Endothelial cell of umbilical vein (primary cell): Measurements from ENCODE around the gene CCDC81. TPM values are rescaled to one million over a fixed set of nuclear protein-coding genes. Genes with fewer than 3 reads are reported as not detected.

Experiments
- BruUV-seq: library from RNA; stranded (reverse); fragments of 400-500 nt; replicated peaks from 2 replicates; lab custom pipeline; 2021; lab: Mats Ljungman, UMichigan
- CTCF ChIA-PET: fragments of 300-600, 350-600 bp; sonication (Branson Sonifier 250); formaldehyde crosslinking; loops from one replicate; lab custom pipeline; 2021; ENCODE audit warnings: antibody characterized with exemption, inconsistent platforms; lab: Charles Lee
- POLR2A ChIA-PET: fragments of 300-600, 350-600 bp; sonication (Branson Sonifier 250); formaldehyde crosslinking; loops from one replicate; lab custom pipeline; 2021; ENCODE audit warnings: antibody characterized with exemption, inconsistent platforms; lab: Charles Lee
- DNase-seq: peaks from one replicate; pipeline ENCODE4 v3.0.0-alpha.2; 2011; ENCODE audit warnings: low read depth, low spot score
- FAIRE-seq: peaks from 2 replicates; lab custom pipeline; 2011; peaks lifted over from hg19 to GRCh38; lab: Jason Lieb, UNC
- H2AFZ ChIP-seq: 2 replicates; pipeline ENCODE4 v1.6.0; 2012; ENCODE audit warnings: low read depth, low read length, control low read depth, inconsistent platforms
- H3K27ac ChIP-seq: 2 replicates; pipeline ENCODE4 v1.5.1; 2011; ENCODE audit warnings: low read depth, mild to moderate bottlenecking, control low read depth, low read length, moderate library complexity; ENCODE audit not compliant: insufficient read depth
- H3K27me3 ChIP-seq, 2 experiments: 2 replicates each; pipeline versions ENCODE4 v1.6.0 to v1.6.1; 2011; ENCODE audit warnings: low read length in 2 of 2, mixed read lengths in 1 of 2; ENCODE audit not compliant: control insufficient read depth in 2 of 2, insufficient read depth in 2 of 2
- H3K36me3 ChIP-seq, 2 experiments: 2 replicates in 1 of 2; 3 replicates in 1 of 2; pipeline ENCODE4 v1.5.1; 2011; ENCODE audit warnings: low read length in 2 of 2, mild to moderate bottlenecking in 1 of 2, moderate library complexity in 1 of 2; ENCODE audit not compliant: control insufficient read depth in 2 of 2, insufficient read depth in 2 of 2; ENCODE audit errors: extremely low read depth in 1 of 2
- H3K4me1 ChIP-seq: 3 replicates; pipeline ENCODE4 v1.5.1; 2011; ENCODE audit warnings: mild to moderate bottlenecking, low read length; ENCODE audit not compliant: control insufficient read depth, insufficient read depth; ENCODE audit errors: extremely low read depth
- H3K4me2 ChIP-seq: 2 replicates; pipeline ENCODE4 v1.6.1; 2011; ENCODE audit warnings: low read length, control low read depth, mixed read lengths; ENCODE audit not compliant: insufficient read depth
- H3K4me3 ChIP-seq, 3 experiments: fragments of 200-600 bp in 1 of 3; sonication (generic), shearing (Covaris generic) in 1 of 3; replicated peaks in 1 of 3; 2 replicates each; pipeline ENCODE4 v1.5.1; 2011 to 2016; ENCODE audit warnings: control low read depth in 3 of 3, low read length in 3 of 3, mild to moderate bottlenecking in 2 of 3, inconsistent platforms in 1 of 3, low read depth in 1 of 3, moderate library complexity in 1 of 3; ENCODE audit not compliant: insufficient read depth in 1 of 3
- H3K79me2 ChIP-seq: 2 replicates; pipeline ENCODE4 v1.6.0; 2012; ENCODE audit warnings: low read length, inconsistent platforms; ENCODE audit not compliant: control insufficient read depth, insufficient read depth
- H3K9ac ChIP-seq: replicated peaks from 2 replicates; pipeline ENCODE3; 2011; ENCODE audit warnings: low read length, control low read depth; ENCODE audit not compliant: insufficient read depth; ENCODE audit errors: extremely low read depth
- H3K9me1 ChIP-seq: replicated peaks from 3 replicates; pipeline ENCODE4 v1.6.0; 2011; ENCODE audit warnings: mild to moderate bottlenecking, low read length; ENCODE audit not compliant: control insufficient read depth, insufficient read depth; ENCODE audit errors: extremely low read depth
- H3K9me3 ChIP-seq: replicated peaks from 2 replicates; pipeline ENCODE4 v1.5.1; 2012; ENCODE audit warnings: low read length, inconsistent platforms; ENCODE audit not compliant: control insufficient read depth, insufficient read depth
- H4K20me1 ChIP-seq: replicated peaks from 2 replicates; pipeline ENCODE3; 2011; ENCODE audit warnings: mild to moderate bottlenecking, low read length; ENCODE audit not compliant: control insufficient read depth, insufficient read depth; ENCODE audit errors: extremely low read depth
- EZH2 ChIP-seq: IDR thresholded peaks from 2 replicates; pipeline ENCODE4 v1.6.1; 2012; ENCODE audit warnings: borderline replicate concordance, low read depth, mild to moderate bottlenecking, moderate library complexity, low read length, inconsistent platforms; ENCODE audit not compliant: severe bottlenecking
- FOS ChIP-seq: IDR thresholded peaks from 2 replicates; pipeline ENCODE4 v1.6.1; 2011; ENCODE audit warnings: mild to moderate bottlenecking, low read length, moderate library complexity, borderline replicate concordance; ENCODE audit not compliant: insufficient read depth
- GATA2 ChIP-seq: IDR thresholded peaks from 2 replicates; pipeline ENCODE4 v1.7.0; 2011; ENCODE audit warnings: low read depth, mild to moderate bottlenecking, moderate library complexity, mixed read lengths, low read length; ENCODE audit not compliant: insufficient read length, insufficient read depth
- JUN ChIP-seq: IDR thresholded peaks from 2 replicates; pipeline ENCODE4 v1.6.1; 2011; ENCODE audit warnings: borderline replicate concordance, low read depth; ENCODE audit not compliant: insufficient read length, insufficient read depth
- MYC ChIP-seq: IDR thresholded peaks from one replicate; pipeline ENCODE4 v1.6.1; 2011; ENCODE audit warnings: mild to moderate bottlenecking, low read depth, low read length
- POLR2A ChIP-seq: IDR thresholded peaks from 2 replicates; pipeline ENCODE4 v1.6.1; 2012; ENCODE audit warnings: low read depth, mild to moderate bottlenecking, control low read depth, low read length
- POLR2AphosphoS5 ChIP-seq: IDR thresholded peaks from 2 replicates; pipeline ENCODE4 v1.6.1; 2012; ENCODE audit warnings: low read depth, mild to moderate bottlenecking, control low read depth, low read length, moderate library complexity; ENCODE audit not compliant: insufficient read depth
- dilution Hi-C: fragments of 300-500 bp; cut with MboI; formaldehyde crosslinking; loops from one replicate; pipeline ENCODE4 v1.15.0; 2019; ENCODE audit warnings: low sequenced_read_pairs; ENCODE audit not compliant: extremely low pct_ligation_motif_present
- intact Hi-C: fragments of 100-400 bp; cut with micrococcal nuclease; formaldehyde crosslinking; loops from one replicate; pipeline ENCODE4 v1.10.0; 2022
- polyA plus RNA-seq, 4 experiments: library from polyadenylated mRNA; depleted of rRNA in 3 of 4; stranded (reverse) in 3 of 4; unstranded in 1 of 4; fragments of >200 nt; gene quantifications; 2 replicates each; pipeline versions ENCODE4 v1.2.1 to v1.2.3, GENCODE V29; 2011 to 2012; ENCODE audit warnings: missing spikeins in 1 of 4
- total RNA-seq: library from RNA; stranded (reverse); gene quantifications from 2 replicates; pipeline ENCODE4 v1.2.3, GENCODE V29; 2021
- TF ChIP-seq, protein P1 (sequence below), 2 donors: IDR thresholded peaks; 1 replicate in 1 of 2; 2 replicates in 1 of 2; pipeline ENCODE4 v1.5.1; 2011; ENCODE audit warnings: low read length in 2 of 2, mild to moderate bottlenecking in 2 of 2, moderate library complexity in 2 of 2, control low read depth in 1 of 2, inconsistent platforms in 1 of 2, low read depth in 1 of 2; ENCODE audit not compliant: insufficient read depth in 1 of 2; ENCODE audit errors: extremely low read depth in 1 of 2
- TF ChIP-seq, protein P2 (sequence below): IDR thresholded peaks from 2 replicates; pipeline ENCODE4 v1.6.1; 2011; ENCODE audit not compliant: insufficient read depth, insufficient read length

The CCDC81 gene
- total and polyA plus RNA-seq, 2 donors (not counting 3 experiments of a cell fraction or from before 2014, with no cell fraction given): 0.57 to 1.1 TPM

DNA sequence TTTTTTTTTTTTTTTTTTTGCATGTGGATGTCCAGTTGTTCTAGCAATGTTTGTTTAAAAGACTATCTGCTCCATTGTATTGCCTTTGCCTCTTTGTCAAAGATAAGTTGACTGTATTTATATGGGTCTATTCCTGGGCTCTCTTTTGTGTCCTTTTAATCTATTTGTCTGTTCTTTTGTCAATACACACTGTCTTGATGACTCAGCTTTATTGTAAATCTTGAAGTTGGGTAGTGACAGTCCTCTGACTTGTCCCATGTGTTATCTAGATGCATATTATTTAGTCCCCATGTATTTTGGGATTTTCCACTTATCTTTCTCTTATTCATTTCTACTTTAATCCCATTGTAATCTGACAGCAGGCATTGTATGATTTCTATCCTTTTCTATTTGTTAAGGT is 3.3 kb downstream of the CCDC81 start:
- intact Hi-C loops: no loop called here

More for the DNA sequence above, 3.3 kb downstream of the CCDC81 start:
- Histone ChIP-seq H3K4me3 (no peak overlapping the region), H3K9me3 (no peaks in the 10 kb centered on the region), H3K27ac (no peak overlapping the region), H3K9me1 (no peaks in the 10 kb centered on the region), H3K4me1 (peaks cover 16% of the 10 kb centered on the region), H3K4me2 (no peak overlapping the region), H4K20me1 (no peaks in the 10 kb centered on the region), H3K27me3 (no peaks in the 10 kb centered on the region), H3K36me3 (no peaks in the 10 kb centered on the region), H3K79me2 (no peaks in the 10 kb centered on the region), H2AFZ (no peak overlapping the region), H3K9ac (no peak overlapping the region)
- dilution Hi-C loops: no loop called here
- BruUV-seq: no TSS peak
- FAIRE-seq: no peak
- TF ChIP-seq GATA2 (no peak), EZH2 (no peak), POLR2A (no peak), MYC (no peak), JUN (no peak), POLR2AphosphoS5 (no peak), FOS (no peak)
- TF ChIP-seq, protein P1, sequence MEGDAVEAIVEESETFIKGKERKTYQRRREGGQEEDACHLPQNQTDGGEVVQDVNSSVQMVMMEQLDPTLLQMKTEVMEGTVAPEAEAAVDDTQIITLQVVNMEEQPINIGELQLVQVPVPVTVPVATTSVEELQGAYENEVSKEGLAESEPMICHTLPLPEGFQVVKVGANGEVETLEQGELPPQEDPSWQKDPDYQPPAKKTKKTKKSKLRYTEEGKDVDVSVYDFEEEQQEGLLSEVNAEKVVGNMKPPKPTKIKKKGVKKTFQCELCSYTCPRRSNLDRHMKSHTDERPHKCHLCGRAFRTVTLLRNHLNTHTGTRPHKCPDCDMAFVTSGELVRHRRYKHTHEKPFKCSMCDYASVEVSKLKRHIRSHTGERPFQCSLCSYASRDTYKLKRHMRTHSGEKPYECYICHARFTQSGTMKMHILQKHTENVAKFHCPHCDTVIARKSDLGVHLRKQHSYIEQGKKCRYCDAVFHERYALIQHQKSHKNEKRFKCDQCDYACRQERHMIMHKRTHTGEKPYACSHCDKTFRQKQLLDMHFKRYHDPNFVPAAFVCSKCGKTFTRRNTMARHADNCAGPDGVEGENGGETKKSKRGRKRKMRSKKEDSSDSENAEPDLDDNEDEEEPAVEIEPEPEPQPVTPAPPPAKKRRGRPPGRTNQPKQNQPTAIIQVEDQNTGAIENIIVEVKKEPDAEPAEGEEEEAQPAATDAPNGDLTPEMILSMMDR (IDR thresholded peaks at IDR 0.05; ENCODE audit: extremely low read depth in 1 of 2, insufficient read depth in 1 of 2, low read depth in 1 of 2, low read length in 2 of 2): no peak
- TF ChIP-seq, protein P2, sequence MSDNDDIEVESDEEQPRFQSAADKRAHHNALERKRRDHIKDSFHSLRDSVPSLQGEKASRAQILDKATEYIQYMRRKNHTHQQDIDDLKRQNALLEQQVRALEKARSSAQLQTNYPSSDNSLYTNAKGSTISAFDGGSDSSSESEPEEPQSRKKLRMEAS: no peak
- CTCF ChIA-PET: interaction anchor here (1.1 kb wide), 1 partner anchor 16 kb away, joined by 3 read pairs; no protein-coding TSS in a partner anchor
- POLR2A ChIA-PET: no interaction called here
- no peak for DNase-seq
